SK-N-SH treated with all-trans-retinoic acid at 6 μM for 48 hours (cell line): ENCODE data around the gene MT1M.

ENCODE experiments used
- ARNTL ChIP-seq: fragments of 450-650 bp; formaldehyde crosslinking; IDR thresholded peaks from 2 replicates; pipeline ENCODE4 v1.5.0; 2020; ENCODE audit warnings: low read depth, mild to moderate bottlenecking, moderate library complexity, borderline replicate concordance
- CSDC2 ChIP-seq: fragments of 250-450 bp; sonication (Bioruptor Pico); IDR thresholded peaks from 2 replicates; pipeline ENCODE4 v1.5.0; 2020; ENCODE audit warnings: mild to moderate bottlenecking, moderate library complexity
- ISL1 ChIP-seq: fragments of 250-450 bp; sonication (Bioruptor Pico); IDR thresholded peaks from 2 replicates; pipeline ENCODE4 v2.1.2; 2022; ENCODE audit warnings: mild to moderate bottlenecking, moderate library complexity
- OSR1 ChIP-seq: fragments of 250-450 bp; sonication (Bioruptor Pico); IDR thresholded peaks from 2 replicates; pipeline ENCODE4 v1.8.0; 2022; ENCODE audit warnings: moderate library complexity, mild to moderate bottlenecking, inconsistent platforms
- PATZ1 ChIP-seq: fragments of 250-450 bp; sonication (Bioruptor Pico); IDR thresholded peaks from 2 replicates; pipeline ENCODE4 v1.8.0; 2020; ENCODE audit warnings: mild to moderate bottlenecking, moderate library complexity, borderline replicate concordance
- POU6F1 ChIP-seq: fragments of 250-450 bp; sonication (Bioruptor Pico); IDR thresholded peaks from 2 replicates; pipeline ENCODE4 v1.8.0; 2021; ENCODE audit warnings: low read depth, mild to moderate bottlenecking, moderate library complexity, borderline replicate concordance
- SNAI2 ChIP-seq: fragments of 250-450 bp; sonication (Bioruptor Pico); IDR thresholded peaks from 2 replicates; pipeline ENCODE4 v1.5.0; 2020; ENCODE audit warnings: mild to moderate bottlenecking, moderate library complexity
- TCF4 ChIP-seq: fragments of 250-450 bp; sonication (Bioruptor Pico); IDR thresholded peaks from 2 replicates; pipeline ENCODE4 v1.8.0; 2021; ENCODE audit warnings: mild to moderate bottlenecking, moderate library complexity, borderline replicate concordance
- TSHZ2 ChIP-seq: fragments of 250-450 bp; sonication (Bioruptor Pico); IDR thresholded peaks from 2 replicates; pipeline ENCODE4 v1.5.0; 2020; ENCODE audit warnings: mild to moderate bottlenecking, moderate library complexity
- ZC3H10 ChIP-seq: fragments of 250-450 bp; sonication (Bioruptor Pico); IDR thresholded peaks from 2 replicates; pipeline ENCODE4 v1.5.1; 2021; ENCODE audit warnings: mild to moderate bottlenecking, moderate library complexity
- ZNF565 ChIP-seq: fragments of 450-650 bp; formaldehyde crosslinking; conservative IDR thresholded peaks from 2 replicates; pipeline ENCODE4 v1.5.0; 2020; ENCODE audit warnings: low read depth, mild to moderate bottlenecking, moderate library complexity
- ZNF70 ChIP-seq: fragments of 450-650 bp; formaldehyde crosslinking; IDR thresholded peaks from 2 replicates; pipeline ENCODE4 v1.5.0; 2020; ENCODE audit warnings: mild to moderate bottlenecking, moderate library complexity
- ZNF8 ChIP-seq: fragments of 450-650 bp; formaldehyde crosslinking; IDR thresholded peaks from 2 replicates; pipeline ENCODE4 v1.5.0; 2020; ENCODE audit warnings: mild to moderate bottlenecking, moderate library complexity

- TF ChIP-seq PATZ1 (CRISPR knock-in tag) = no peak
- no peak for TF ChIP-seq TCF4 (CRISPR knock-in tag)
- no peak for TF ChIP-seq ARNTL (CRISPR knock-in tag)
- no peak for TF ChIP-seq CSDC2 (CRISPR knock-in tag)
- TF ChIP-seq ZNF70 (CRISPR knock-in tag) = no peak
- TF ChIP-seq ISL1 (CRISPR knock-in tag) = no peak
- TF ChIP-seq OSR1 (CRISPR knock-in tag) = no peak
- no peak for TF ChIP-seq ZC3H10
- no peak for TF ChIP-seq POU6F1 (CRISPR knock-in tag)
- no peak for TF ChIP-seq ZNF565 (CRISPR knock-in tag)
- TF ChIP-seq ZNF8 (CRISPR knock-in tag) = no peak
- no peak for TF ChIP-seq TSHZ2
- TF ChIP-seq SNAI2 (CRISPR knock-in tag) = no peak
Measured at GRCh38 chr16:56682703-56683397, 50.4 kb downstream of the MT1M start.
